Suprapubic skin (tissue), 4 donors: ENCODE results near the gene KRTAP10-3. TPM values are rescaled to one million over a fixed set of nuclear protein-coding genes. Genes with fewer than 3 reads are reported as not detected.

Source experiments
- DNase-seq, 2 donors: peaks; one replicate each; pipeline ENCODE4 v3.0.0-alpha.2; 2019; ENCODE audit warnings: low spot score in 2 of 2
- H3K27ac ChIP-seq: fragments of 200-600 bp; sonication (generic); one replicate; pipeline ENCODE4 v1.5.1; 2019
- H3K27me3 ChIP-seq: fragments of 200-600 bp; sonication (generic); one replicate; pipeline ENCODE4 v1.5.1; 2019
- H3K36me3 ChIP-seq: fragments of 200-600 bp; sonication (generic); one replicate; pipeline ENCODE4 v1.5.1; 2019
- H3K4me1 ChIP-seq: fragments of 200-600 bp; sonication (generic); one replicate; pipeline ENCODE4 v1.5.1; 2019
- H3K4me3 ChIP-seq: fragments of 200-600 bp; sonication (generic); one replicate; pipeline ENCODE4 v1.5.1; 2019; ENCODE audit warnings: mild to moderate bottlenecking
- H3K9me3 ChIP-seq: fragments of 200-600 bp; sonication (generic); one replicate; pipeline ENCODE4 v1.5.1; 2019
- CTCF ChIP-seq, 2 donors: fragments of 200-600 bp in 1 of 2; fragments of 450-650 bp in 1 of 2; sonication (generic) in 1 of 2; IDR thresholded peaks; one replicate each; pipeline ENCODE4 v1.5.1; 2016 to 2019; ENCODE audit warnings: antibody characterized with exemption in 2 of 2, mild to moderate bottlenecking in 1 of 2, moderate library complexity in 1 of 2
- EP300 ChIP-seq: sonication (generic); formaldehyde crosslinking; IDR thresholded peaks from one replicate; pipeline ENCODE4 v1.6.1; 2017; ENCODE audit warnings: antibody characterized with exemption
- POLR2A ChIP-seq, 2 donors: fragments of 450-650 bp; IDR thresholded peaks; one replicate each; pipeline ENCODE4 v1.6.1; 2017; ENCODE audit warnings: antibody characterized with exemption in 2 of 2, mild to moderate bottlenecking in 2 of 2, moderate library complexity in 2 of 2
- POLR2AphosphoS5 ChIP-seq, 3 donors: sonication (generic); formaldehyde crosslinking; IDR thresholded peaks; one replicate each; pipeline ENCODE4 v1.6.1; 2017; ENCODE audit warnings: antibody characterized with exemption in 3 of 3
- WGBS: methylation state at CpG from one replicate; pipeline ENCODE4 v1.1.5; 2018; 5-methylcytosine and 5-hydroxymethylcytosine counted together
- total RNA-seq, 4 donors: library from RNA; depleted of rRNA; stranded (reverse); fragments of >200 nt; gene quantifications; one replicate each; pipeline ENCODE4 v1.1.0, GENCODE V29; 2016

Gene KRTAP10-3
- total RNA-seq, 4 donors from 2014 or later, result 1.1 to 5.8 (median 3.3) TPM; not detected in 1

- Histone ChIP-seq H3K9me3 (no peaks in the 10 kb centered on the region), H3K27me3 (peaks cover 41% of the 10 kb centered on the region), H3K36me3 (no peaks in the 10 kb centered on the region), H3K27ac (no peak overlapping the region), H3K4me1 (no peaks in the 10 kb centered on the region), H3K4me3 (no peak overlapping the region)
- no peak for TF ChIP-seq POLR2AphosphoS5 (IDR thresholded peaks at IDR 0.05)
- TF ChIP-seq CTCF (IDR thresholded peaks at IDR 0.05), result no peak
- TF ChIP-seq EP300, result no peak
- TF ChIP-seq POLR2A (IDR thresholded peaks at IDR 0.05), result no peak
- DNase-seq, result no peak
- 71% methylated on average over 21 of the region's 30 CpGs for WGBS
These were observed 885 bp downstream of the KRTAP10-3 start for GRCh38 chr21:44557491-44558328.

GRCh38 chr21:44556879-44557278, 1.7 kb downstream of the KRTAP10-3 start:
- H3K4me1 ChIP-seq, result no peaks in the 10 kb centered on the region
- peaks cover 49% of the 10 kb centered on the region for H3K27me3 ChIP-seq
- H3K36me3 ChIP-seq, result no peaks in the 10 kb centered on the region
- H3K9me3 ChIP-seq, result no peaks in the 10 kb centered on the region
- no peak for DNase-seq
- WGBS, result 81% methylated on average over 9 of the region's 9 CpGs
- TF ChIP-seq EP300 (no peak), POLR2A (IDR thresholded peaks at IDR 0.05) (no peak), POLR2AphosphoS5 (IDR thresholded peaks at IDR 0.05) (no peak), CTCF (IDR thresholded peaks at IDR 0.05) (no peak)
- H3K27ac ChIP-seq, result no peak overlapping the region
- no peak overlapping the region for H3K4me3 ChIP-seq

GRCh38 chr21:44555200-44555875, 3.3 kb downstream of the KRTAP10-3 start:
- 67% methylated on average over 12 of the region's 13 CpGs for WGBS
- Histone ChIP-seq H3K27me3 (peaks cover 64% of the 10 kb centered on the region), H3K36me3 (no peaks in the 10 kb centered on the region), H3K9me3 (no peaks in the 10 kb centered on the region), H3K27ac (no peak overlapping the region), H3K4me3 (no peak overlapping the region), H3K4me1 (peaks cover 13% of the 10 kb centered on the region)
- DNase-seq, result no peak
- TF ChIP-seq POLR2AphosphoS5 (IDR thresholded peaks at IDR 0.05), result no peak
- no peak for TF ChIP-seq EP300
- no peak for TF ChIP-seq POLR2A (IDR thresholded peaks at IDR 0.05)
- TF ChIP-seq CTCF (IDR thresholded peaks at IDR 0.05), result no peak

GRCh38 chr21:44552681-44553080, 5.9 kb downstream of the KRTAP10-3 start:
- WGBS, result 76% methylated on average over 9 of the region's 13 CpGs
- no peak for DNase-seq
- Histone ChIP-seq H3K27me3 (peaks cover 66% of the 10 kb centered on the region), H3K4me1 (peaks cover 14% of the 10 kb centered on the region), H3K36me3 (no peaks in the 10 kb centered on the region), H3K27ac (no peak overlapping the region), H3K9me3 (no peaks in the 10 kb centered on the region), H3K4me3 (no peak overlapping the region)
- TF ChIP-seq POLR2A (IDR thresholded peaks at IDR 0.05) (no peak), POLR2AphosphoS5 (IDR thresholded peaks at IDR 0.05) (no peak), EP300 (no peak), CTCF (IDR thresholded peaks at IDR 0.05) (no peak)

GRCh38 chr21:44552136-44552535, 6.5 kb downstream of the KRTAP10-3 start:
- WGBS, result 97% methylated on average over 4 of the region's 6 CpGs
- no peak for TF ChIP-seq POLR2AphosphoS5 (IDR thresholded peaks at IDR 0.05)
- no peak for TF ChIP-seq POLR2A (IDR thresholded peaks at IDR 0.05)
- TF ChIP-seq EP300, result no peak
- TF ChIP-seq CTCF (IDR thresholded peaks at IDR 0.05), result no peak
- Histone ChIP-seq H3K27me3 (peaks cover 60% of the 10 kb centered on the region), H3K36me3 (no peaks in the 10 kb centered on the region), H3K4me1 (peaks cover 14% of the 10 kb centered on the region), H3K27ac (no peak overlapping the region), H3K9me3 (no peaks in the 10 kb centered on the region), H3K4me3 (no peak overlapping the region)
- DNase-seq, result no peak
